GM12865 (cell line): ENCODE data around the gene CMTM2.

Source experiments
- DNase-seq: peaks from one replicate; pipeline ENCODE4 v3.0.0; 2010; ENCODE audit warnings: low read depth
- H3K4me3 ChIP-seq: 2 replicates; pipeline ENCODE4 v1.5.1; 2011; ENCODE audit warnings: mild to moderate bottlenecking, low read depth, low read length, control low read depth
- CTCF ChIP-seq: IDR thresholded peaks from 2 replicates; pipeline ENCODE4 v1.5.1; 2011; ENCODE audit warnings: low read length, control low read depth, low read depth, inconsistent platforms; ENCODE audit not compliant: insufficient read depth; ENCODE audit errors: missing control alignments

CMTM2 gene

GRCh38 chr16:66578651-66579531 lies at the start of gene CMTM2:
TSS of gene CMTM2 (plus strand) at chr16:66579463. CDS start at chr16:66579608, 145 bp downstream.
- no peak for TF ChIP-seq CTCF
- DNase-seq: no peak
- no peak within 1 kb of the TSS for H3K4me3 ChIP-seq

GRCh38 chr16:66529475-66529874 lies 49.8 kb upstream of the CMTM2 start:
- TF ChIP-seq CTCF: no peak
- H3K4me3 ChIP-seq: no peak overlapping the region
- no peak for DNase-seq

GRCh38 chr16:66534376-66534799 lies 44.9 kb upstream of the CMTM2 start:
- no peak for TF ChIP-seq CTCF
- no peak for DNase-seq
- H3K4me3 ChIP-seq: no peak overlapping the region

GRCh38 chr16:66536525-66536924 lies 42.7 kb upstream of the CMTM2 start:
- no peak for DNase-seq
- no peak for TF ChIP-seq CTCF
- H3K4me3 ChIP-seq: no peak overlapping the region

- no peak overlapping the region for H3K4me3 ChIP-seq
- no peak for TF ChIP-seq CTCF
- DNase-seq: no peak
Measured at GRCh38 chr16:66537236-66537635, 42.0 kb upstream of the CMTM2 start.

GRCh38 chr16:66538910-66539309 lies 40.4 kb upstream of the CMTM2 start:
- no peak overlapping the region for H3K4me3 ChIP-seq
- DNase-seq: no peak
- TF ChIP-seq CTCF: no peak
